GM12875 (cell line): Measurements from ENCODE around the gene CDH6.

Source experiments
- H3K4me3 ChIP-seq: one replicate; pipeline ENCODE4 v1.5.1; 2011; ENCODE audit warnings: low read depth, low read length, control low read depth
- CTCF ChIP-seq: IDR thresholded peaks from 2 replicates; pipeline ENCODE4 v1.5.1; 2011; ENCODE audit warnings: low read depth, mild to moderate bottlenecking, control low read depth, inconsistent platforms, low read length, moderate library complexity, borderline replicate concordance; ENCODE audit not compliant: insufficient read depth

The CDH6 gene

GRCh38 chr5:31161781-31162181, 31.7 kb upstream of the CDH6 start:
- no peak for TF ChIP-seq CTCF
- H3K4me3 ChIP-seq, result no peak overlapping the region

- TF ChIP-seq CTCF, result no peak
- no peak overlapping the region for H3K4me3 ChIP-seq
Measured at GRCh38 chr5:31165729-31166128, 27.8 kb upstream of the CDH6 start.

DNA sequence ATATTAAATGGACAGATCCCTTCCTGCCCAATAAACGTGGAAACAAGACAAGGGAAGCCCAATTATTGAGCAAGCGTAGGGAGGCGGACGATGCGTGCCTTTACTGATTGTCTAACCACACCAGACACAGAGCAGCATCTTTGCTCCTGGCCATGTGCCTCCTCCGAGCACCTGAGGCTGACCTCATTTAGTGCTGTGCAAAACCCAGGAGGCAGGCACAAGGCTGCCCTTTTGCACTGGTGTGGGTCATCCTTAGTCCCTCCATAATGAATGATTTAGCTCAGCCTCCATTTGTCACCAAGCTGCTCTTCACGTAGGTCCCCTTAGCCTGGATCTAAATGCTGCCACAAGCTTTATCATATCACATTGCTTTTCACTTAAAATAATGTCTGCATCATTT, 24.1 kb upstream of the CDH6 start:
- TF ChIP-seq CTCF, result no peak
- no peak overlapping the region for H3K4me3 ChIP-seq

GRCh38 chr5:31172881-31173280, 20.6 kb upstream of the CDH6 start:
- no peak for TF ChIP-seq CTCF
- no peak overlapping the region for H3K4me3 ChIP-seq

GRCh38 chr5:31173614-31174013, 19.9 kb upstream of the CDH6 start:
- no peak overlapping the region for H3K4me3 ChIP-seq
- TF ChIP-seq CTCF, result no peak

DNA sequence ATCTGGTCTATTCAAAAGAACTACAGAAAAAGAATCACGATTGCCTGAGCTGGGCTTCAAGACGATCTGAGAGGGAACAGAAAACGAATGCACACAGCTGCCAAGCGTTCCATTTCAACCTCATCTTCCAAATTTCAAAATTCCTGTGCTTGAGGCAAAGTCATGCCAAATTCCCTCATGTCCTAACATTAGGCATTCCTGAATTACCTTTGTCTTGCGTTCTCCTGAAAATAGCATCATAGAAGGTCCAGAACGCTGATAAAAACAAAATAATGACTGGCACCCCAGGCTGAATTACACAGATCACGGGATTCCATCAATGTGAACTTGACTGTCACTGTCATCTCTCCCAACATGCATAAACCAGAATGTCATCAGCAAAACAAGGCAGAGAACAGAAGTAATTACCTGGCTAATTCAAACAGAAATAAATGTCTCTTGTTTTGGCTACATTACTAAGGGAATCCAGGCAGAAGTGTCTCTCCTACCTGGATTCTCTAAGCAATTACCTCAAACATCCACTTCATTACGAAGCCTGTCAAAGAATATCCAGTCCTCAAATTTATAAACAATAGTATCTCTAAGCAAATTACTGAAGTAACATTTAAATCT, 12.0 kb upstream of the CDH6 start:
- TF ChIP-seq CTCF, result no peak
- H3K4me3 ChIP-seq, result no peak overlapping the region

DNA sequence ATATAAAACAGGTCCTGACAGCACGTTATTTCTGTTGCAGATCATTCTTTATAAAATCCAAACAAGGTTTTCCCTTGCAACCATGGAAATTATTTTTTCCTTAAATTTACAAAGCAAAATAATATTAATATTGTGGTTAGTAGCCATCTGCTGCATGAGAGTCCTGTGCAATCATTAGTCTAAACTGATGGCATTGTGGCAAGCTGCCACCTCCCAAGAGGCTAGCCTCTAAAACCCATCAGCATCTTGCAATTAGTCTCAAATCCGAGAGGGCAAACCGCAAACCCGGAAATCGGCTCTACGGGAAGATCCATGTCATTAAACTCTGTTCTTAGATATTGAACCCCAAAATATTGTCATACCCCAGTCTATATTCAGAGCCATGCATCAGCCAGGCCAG, 11.3 kb upstream of the CDH6 start:
- no peak for TF ChIP-seq CTCF
- H3K4me3 ChIP-seq, result no peak overlapping the region
